Natural killer cell (primary cell): ENCODE measurements around the gene BMERB1. TPM values are rescaled to one million over a fixed set of nuclear protein-coding genes. Genes with fewer than 3 reads are reported as not detected.

Experiments used
- ATAC-seq, 3 donors: fragments of 150-1000 bp in 2 of 3; fragments of 200-7000 bp in 1 of 3; cut with Tn5 transposase; 1 replicate in 1 of 3; 2 replicates in 2 of 3; pipeline ENCODE4 v1.10.0; 2021; ENCODE audit warnings: mild to moderate bottlenecking in 2 of 3, moderate library complexity in 2 of 3
- DNase-seq, 2 donors: peaks; one replicate each; pipeline versions ENCODE4 v3.0.0 to v3.0.0-alpha.2; 2013 to 2021; ENCODE audit warnings: mixed read lengths in 1 of 2
- H3K27ac ChIP-seq: one replicate; pipeline ENCODE4 v1.5.1; 2013; ENCODE audit warnings: mild to moderate bottlenecking, low read length
- H3K27me3 ChIP-seq: one replicate; pipeline ENCODE4 v1.6.1; 2013; ENCODE audit warnings: low read length; ENCODE audit not compliant: control insufficient read depth, insufficient read depth
- H3K36me3 ChIP-seq: one replicate; pipeline ENCODE4 v1.6.1; 2013; ENCODE audit warnings: low read length; ENCODE audit not compliant: control insufficient read depth, insufficient read depth
- H3K4me1 ChIP-seq: one replicate; pipeline ENCODE4 v1.6.1; 2013; ENCODE audit warnings: low read length; ENCODE audit not compliant: control insufficient read depth, insufficient read depth
- H3K4me3 ChIP-seq: one replicate; pipeline ENCODE4 v1.5.1; 2013; ENCODE audit warnings: low read length
- H3K9me3 ChIP-seq: one replicate; pipeline ENCODE4 v1.6.1; 2013; ENCODE audit warnings: low read length; ENCODE audit not compliant: control insufficient read depth, insufficient read depth
- H3K27ac Mint-ChIP-seq, 2 donors: one replicate each; pipeline ENCODE4 v1.8.0; 2022; ENCODE audit warnings: mild to moderate bottlenecking in 2 of 2, mixed read lengths in 2 of 2, moderate library complexity in 1 of 2
- H3K27me3 Mint-ChIP-seq, 2 donors: one replicate each; pipeline ENCODE4 v1.8.0; 2022; ENCODE audit warnings: low read depth in 2 of 2, mixed read lengths in 2 of 2
- H3K36me3 Mint-ChIP-seq: one replicate; pipeline ENCODE4 v1.8.0; 2022; ENCODE audit warnings: mixed read lengths
- H3K4me1 Mint-ChIP-seq, 2 donors: one replicate each; pipeline ENCODE4 v1.8.0; 2022; ENCODE audit warnings: mixed read lengths in 2 of 2
- H3K4me3 Mint-ChIP-seq: one replicate; pipeline ENCODE4 v1.8.0; 2022; ENCODE audit warnings: mild to moderate bottlenecking, moderate library complexity, mixed read lengths
- H3K9me3 Mint-ChIP-seq, 2 donors: one replicate each; pipeline ENCODE4 v1.8.0; 2022; ENCODE audit warnings: mixed read lengths in 2 of 2
- WGBS: methylation state at CpG from one replicate; pipeline ENCODE4 v1.1.7; 2013; ENCODE audit warnings: missing lambda C conversion rate; ENCODE audit not compliant: insufficient coverage; 5-methylcytosine and 5-hydroxymethylcytosine counted together
- intact Hi-C: fragments of 100-400 bp; cut with micrococcal nuclease; formaldehyde crosslinking; loops from one replicate; pipeline ENCODE4 v1.14.2; 2022
- total RNA-seq, 4 donors: library from RNA; stranded (reverse); fragments of 120-200 nt in 1 of 4; gene quantifications; one replicate each; pipeline versions ENCODE4 v1.2.3 to v1.2.4, GENCODE V29; 2013 to 2022
- TF ChIP-seq, protein P1 (sequence below): fragments of 200-600 bp; IDR thresholded peaks from one replicate; pipeline ENCODE4 v1.8.0; 2022; ENCODE audit warnings: antibody characterized with exemption

Gene BMERB1
- total RNA-seq, 3 donors from 2014 or later (not counting 1 experiment from before 2014, with no cell fraction given) = 3.7 to 6.7 (median 4.5) TPM

DNA sequence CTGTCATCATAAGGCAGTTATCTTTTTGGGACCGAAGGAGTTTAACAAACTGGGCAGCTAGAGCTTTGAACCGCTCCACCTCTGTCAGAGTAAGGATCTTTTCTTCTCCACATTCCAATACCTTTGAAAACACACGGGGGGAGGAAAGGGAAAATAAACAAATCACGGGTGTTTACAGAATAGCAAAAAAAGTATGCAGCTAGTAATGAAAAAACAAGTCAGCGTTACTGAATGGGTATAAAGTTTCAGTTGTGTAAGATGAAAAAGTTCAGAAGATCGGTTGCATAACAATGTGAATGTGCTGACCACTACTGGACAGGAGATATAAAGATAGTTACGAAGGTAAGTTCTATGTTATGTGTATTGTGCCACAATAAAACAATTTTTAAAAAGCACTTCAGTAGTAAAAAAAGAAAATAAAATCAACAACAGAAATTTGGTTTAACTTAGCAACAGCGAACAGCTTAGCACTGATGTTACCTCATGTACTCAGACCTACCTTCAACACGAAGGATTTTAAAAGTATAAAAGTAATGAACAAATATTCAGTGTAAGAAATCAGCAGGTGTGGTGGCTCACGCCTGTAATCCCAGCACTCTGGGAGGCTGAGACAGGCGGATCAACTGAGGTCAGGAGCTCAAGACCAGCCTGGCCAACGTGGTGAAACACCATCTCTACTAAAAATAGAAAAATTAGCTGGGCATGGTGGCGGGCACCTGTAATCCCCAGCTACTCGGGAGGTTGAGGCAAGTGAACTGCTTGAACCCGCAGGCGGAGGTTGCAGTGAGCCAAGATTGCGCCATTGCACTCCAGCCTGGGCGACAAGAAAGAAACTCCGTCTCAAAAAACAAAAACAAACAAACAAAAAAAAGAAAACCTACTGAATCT lies 174.3 kb downstream of the BMERB1 start:
- no peak overlapping the region for H3K27ac Mint-ChIP-seq

DNA sequence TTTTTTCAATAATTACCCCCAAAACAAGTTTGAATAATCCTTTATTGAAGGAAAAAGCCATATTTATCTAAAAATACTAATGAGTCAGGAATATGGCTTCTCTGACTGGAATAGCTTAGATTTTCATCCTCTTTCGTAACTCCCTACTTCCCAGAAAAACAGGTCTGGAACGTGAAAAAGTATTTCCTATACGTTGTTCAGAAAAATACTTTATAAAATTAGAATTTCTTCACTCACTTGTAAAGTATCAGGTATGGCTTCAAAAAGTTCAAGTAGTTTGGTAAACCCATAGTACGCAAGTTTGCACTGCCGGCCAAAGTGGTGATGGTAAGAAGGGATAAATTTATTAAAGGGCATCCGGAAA lies 174.9 kb downstream of the BMERB1 start:
- TF ChIP-seq, protein P1, sequence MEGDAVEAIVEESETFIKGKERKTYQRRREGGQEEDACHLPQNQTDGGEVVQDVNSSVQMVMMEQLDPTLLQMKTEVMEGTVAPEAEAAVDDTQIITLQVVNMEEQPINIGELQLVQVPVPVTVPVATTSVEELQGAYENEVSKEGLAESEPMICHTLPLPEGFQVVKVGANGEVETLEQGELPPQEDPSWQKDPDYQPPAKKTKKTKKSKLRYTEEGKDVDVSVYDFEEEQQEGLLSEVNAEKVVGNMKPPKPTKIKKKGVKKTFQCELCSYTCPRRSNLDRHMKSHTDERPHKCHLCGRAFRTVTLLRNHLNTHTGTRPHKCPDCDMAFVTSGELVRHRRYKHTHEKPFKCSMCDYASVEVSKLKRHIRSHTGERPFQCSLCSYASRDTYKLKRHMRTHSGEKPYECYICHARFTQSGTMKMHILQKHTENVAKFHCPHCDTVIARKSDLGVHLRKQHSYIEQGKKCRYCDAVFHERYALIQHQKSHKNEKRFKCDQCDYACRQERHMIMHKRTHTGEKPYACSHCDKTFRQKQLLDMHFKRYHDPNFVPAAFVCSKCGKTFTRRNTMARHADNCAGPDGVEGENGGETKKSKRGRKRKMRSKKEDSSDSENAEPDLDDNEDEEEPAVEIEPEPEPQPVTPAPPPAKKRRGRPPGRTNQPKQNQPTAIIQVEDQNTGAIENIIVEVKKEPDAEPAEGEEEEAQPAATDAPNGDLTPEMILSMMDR = no peak
- Mint-ChIP-seq H3K27ac (no peak overlapping the region), H3K36me3 (peaks cover 15% of the 10 kb centered on the region), H3K4me3 (no peak overlapping the region), H3K4me1 (peaks cover 15 to 17% of the 10 kb centered on the region in 2 donors), H3K27me3 (no peaks in the 10 kb centered on the region), H3K9me3 (no peaks in the 10 kb centered on the region)
- Histone ChIP-seq H3K4me3 (no peak overlapping the region), H3K36me3 (peaks cover 85% of the 10 kb centered on the region), H3K9me3 (no peaks in the 10 kb centered on the region), H3K27ac (no peak overlapping the region), H3K4me1 (no peaks in the 10 kb centered on the region), H3K27me3 (no peaks in the 10 kb centered on the region)
- no peak for ATAC-seq
- 98% methylated on average over 5 of the region's 6 CpGs for WGBS
- DNase-seq = no peak
- intact Hi-C loops = no loop called here

More for the DNA sequence above, 174.3 kb downstream of the BMERB1 start:
- Histone ChIP-seq H3K4me1 (no peaks in the 10 kb centered on the region), H3K4me3 (no peak overlapping the region), H3K27ac (no peak overlapping the region), H3K27me3 (no peaks in the 10 kb centered on the region), H3K9me3 (no peaks in the 10 kb centered on the region), H3K36me3 (peaks cover 89% of the 10 kb centered on the region)
- DNase-seq (no peak), ATAC-seq (no peak)
- intact Hi-C loops = no loop called here
- peaks cover 15 to 17% of the 10 kb centered on the region in 2 donors for H3K4me1 Mint-ChIP-seq
- 97% methylated on average over 14 of the region's 19 CpGs for WGBS
- no peaks in the 10 kb centered on the region for H3K27me3 Mint-ChIP-seq
- no peak overlapping the region for H3K4me3 Mint-ChIP-seq
- no peaks in the 10 kb centered on the region for H3K9me3 Mint-ChIP-seq
- TF ChIP-seq, protein P1 = no peak
- H3K36me3 Mint-ChIP-seq = peaks cover 19% of the 10 kb centered on the region

DNA sequence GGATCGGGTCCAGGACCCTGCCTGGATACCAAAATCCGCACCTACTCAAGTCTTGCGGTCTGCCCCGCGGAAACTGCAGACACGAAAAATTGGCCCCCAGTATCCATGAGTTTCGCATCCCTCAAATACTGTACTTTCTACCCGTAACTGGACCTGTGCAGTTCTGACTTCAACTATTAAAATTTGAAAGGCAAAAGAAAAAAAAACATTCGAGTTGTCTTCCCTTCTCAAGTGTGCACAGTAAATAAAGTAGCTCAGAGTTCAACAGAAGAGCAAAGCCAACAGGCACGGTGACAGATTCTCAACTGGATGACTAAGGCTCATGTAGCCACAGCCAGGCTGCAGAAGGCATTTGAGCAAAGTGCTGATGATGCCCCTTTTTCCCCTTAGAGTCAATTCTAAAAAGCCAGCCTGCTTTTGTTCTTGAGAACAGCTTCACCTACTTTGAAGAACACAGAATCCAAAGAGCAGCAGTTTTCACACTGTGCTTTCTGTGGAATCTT lies 176.0 kb downstream of the BMERB1 start:
- Mint-ChIP-seq H3K27ac (no peak overlapping the region), H3K9me3 (no peaks in the 10 kb centered on the region), H3K4me1 (peaks cover 15 to 17% of the 10 kb centered on the region in 2 donors), H3K36me3 (peaks cover 15% of the 10 kb centered on the region), H3K4me3 (no peak overlapping the region), H3K27me3 (no peaks in the 10 kb centered on the region)
- Histone ChIP-seq H3K4me1 (no peaks in the 10 kb centered on the region), H3K4me3 (no peak overlapping the region), H3K27me3 (no peaks in the 10 kb centered on the region), H3K36me3 (peaks cover 81% of the 10 kb centered on the region), H3K9me3 (no peaks in the 10 kb centered on the region), H3K27ac (no peak overlapping the region)
- intact Hi-C loops = no loop called here
- WGBS = 92% methylated on average over 10 of the region's 10 CpGs
- ATAC-seq (no peak), DNase-seq (no peak)
- TF ChIP-seq, protein P1 = no peak
